Measurements from ENCODE around the gene PER3. TPM values are rescaled to one million over a fixed set of nuclear protein-coding genes. Genes with fewer than 3 reads are reported as not detected.
A peak's percentile ranks its signal among the peaks of the same experiment; 100 is the strongest.

PER3 gene
- total and polyA plus RNA-seq, 3 donors from 2014 or later = 15.4 to 40.8 (median 32.7) TPM

DNA sequence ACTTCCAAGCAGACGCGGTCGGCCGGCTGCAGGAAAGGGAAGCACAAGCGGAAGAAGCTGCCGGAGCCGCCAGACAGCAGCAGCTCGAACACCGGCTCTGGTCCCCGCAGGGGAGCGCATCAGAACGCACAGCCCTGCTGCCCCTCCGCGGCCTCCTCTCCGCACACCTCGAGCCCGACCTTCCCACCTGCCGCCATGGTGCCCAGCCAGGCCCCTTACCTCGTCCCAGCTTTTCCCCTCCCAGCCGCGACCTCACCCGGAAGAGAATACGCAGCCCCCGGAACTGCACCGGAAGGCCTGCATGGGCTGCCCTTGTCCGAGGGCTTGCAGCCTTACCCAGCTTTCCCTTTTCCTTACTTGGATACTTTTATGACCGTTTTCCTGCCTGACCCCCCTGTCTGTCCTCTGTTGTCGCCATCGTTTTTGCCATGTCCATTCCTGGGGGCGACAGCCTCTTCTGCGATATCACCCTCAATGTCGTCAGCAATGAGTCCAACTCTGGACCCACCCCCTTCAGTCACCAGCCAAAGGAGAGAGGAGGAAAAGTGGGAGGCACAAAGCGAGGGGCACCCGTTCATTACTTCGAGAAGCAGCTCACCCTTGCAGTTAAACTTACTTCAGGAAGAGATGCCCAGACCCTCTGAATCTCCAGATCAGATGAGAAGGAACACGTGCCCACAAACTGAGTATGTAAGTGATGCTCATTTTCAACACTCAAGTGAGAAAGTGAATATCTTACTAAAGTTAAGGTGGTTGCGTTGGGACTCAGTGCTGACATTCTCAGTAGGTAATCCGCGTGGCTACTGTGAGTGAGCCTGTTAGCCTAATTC, 43.2 kb downstream of the PER3 start:
- Histone ChIP-seq H3K4me1 (no peaks in the 10 kb centered on the region), H3K27ac (peak overlapping the region in 1 of 2 donors; percentile 47), H3K9me3 (no peaks in the 10 kb centered on the region), H3K36me3 (ENCODE audit: low read depth, missing control alignments) (no peaks in the 10 kb centered on the region), H3K4me3 (peak overlapping the region; percentile 43 to 48), H3K27me3 (no peaks in the 10 kb centered on the region)
- no peak for TF ChIP-seq CTCF (IDR thresholded peaks at IDR 0.05)
- no peak for TF ChIP-seq POLR2A (IDR thresholded peaks at IDR 0.05)
- WGBS, 2 donors = 38 to 66% methylated on average over 39 of the region's 39 CpGs
- peak; percentile 66 for DNase-seq
- intact Hi-C loops (cut with DNase I; ENCODE audit: low total_unique reads) = no loop called here

DNA sequence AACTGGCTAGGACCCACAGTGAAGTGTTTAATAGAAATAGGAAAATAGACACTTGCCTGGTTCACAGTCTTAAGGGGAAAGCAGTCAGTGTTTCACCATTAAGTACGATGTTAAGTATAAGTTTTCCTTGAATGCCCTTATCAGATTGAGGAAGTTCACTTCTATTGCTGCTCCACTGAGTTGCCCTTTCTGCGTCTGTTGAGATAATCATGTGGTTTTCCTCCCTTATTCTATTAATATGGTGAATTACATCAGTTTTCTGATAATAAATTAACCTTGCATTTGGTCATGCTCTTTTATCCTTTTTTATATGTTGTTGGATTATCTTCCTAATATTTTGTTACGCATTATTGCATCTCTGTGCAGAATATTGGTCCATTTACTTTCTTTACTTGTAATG, 47.4 kb downstream of the PER3 start:
- no peak for DNase-seq
- no peaks in the 10 kb centered on the region for H3K27me3 ChIP-seq
- TF ChIP-seq CTCF (IDR thresholded peaks at IDR 0.05) = no peak
- no peak for TF ChIP-seq POLR2A (IDR thresholded peaks at IDR 0.05)
- intact Hi-C loops (cut with DNase I; ENCODE audit: low total_unique reads) = no loop called here
- H3K4me3 ChIP-seq = no peak overlapping the region
- no peaks in the 10 kb centered on the region for H3K9me3 ChIP-seq
- no peaks in the 10 kb centered on the region for H3K36me3 ChIP-seq (ENCODE audit: low read depth, missing control alignments)
- H3K27ac ChIP-seq = no peak overlapping the region
- no peaks in the 10 kb centered on the region for H3K4me1 ChIP-seq
- WGBS, 2 donors = 73 to 76% methylated on average over 3 of the region's 3 CpGs

DNA sequence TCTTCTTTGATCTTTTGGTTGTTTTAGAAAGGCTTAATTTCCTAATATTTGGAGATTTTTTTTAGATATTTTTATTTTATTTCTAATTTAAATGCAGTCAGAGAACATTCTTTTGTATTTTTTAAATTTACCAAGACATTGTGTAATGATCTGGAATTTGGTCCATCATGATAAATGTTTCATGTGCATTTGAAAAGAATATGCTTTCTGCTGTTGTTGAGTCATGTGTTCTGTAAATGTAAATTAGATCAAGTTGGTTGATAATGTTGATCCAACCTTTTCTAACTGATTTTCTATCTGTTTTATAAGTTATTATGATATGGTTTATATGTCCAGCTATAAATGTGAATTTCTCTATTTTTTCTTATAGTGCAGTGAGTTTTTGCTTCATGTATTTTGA, 48.9 kb downstream of the PER3 start:
- DNase-seq = no peak
- Histone ChIP-seq H3K27ac (no peak overlapping the region), H3K4me1 (no peaks in the 10 kb centered on the region), H3K36me3 (ENCODE audit: low read depth, missing control alignments) (no peaks in the 10 kb centered on the region), H3K9me3 (no peaks in the 10 kb centered on the region), H3K27me3 (no peaks in the 10 kb centered on the region), H3K4me3 (no peak overlapping the region)
- TF ChIP-seq POLR2A (IDR thresholded peaks at IDR 0.05) (no peak), CTCF (IDR thresholded peaks at IDR 0.05) (no peak)
- intact Hi-C loops (cut with DNase I; ENCODE audit: low total_unique reads) = no loop called here

DNA sequence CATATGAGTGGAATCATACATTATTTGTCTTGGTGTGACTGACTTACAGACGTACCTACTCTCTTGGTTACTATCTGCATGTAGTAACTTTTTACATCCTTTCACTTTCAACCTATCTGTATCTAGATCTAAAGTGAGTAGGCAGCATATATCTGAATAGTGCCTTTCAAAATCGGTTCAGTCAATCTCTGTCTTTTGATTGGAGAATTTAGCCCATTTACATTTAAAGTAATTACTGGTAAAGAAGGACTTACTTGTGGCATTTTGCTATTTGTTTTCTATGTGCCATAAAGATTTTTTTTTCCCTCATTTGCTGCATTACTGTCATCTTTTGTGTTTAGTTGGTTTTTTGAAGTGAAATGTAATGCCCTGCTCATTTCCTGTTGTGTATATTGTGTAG, 54.6 kb downstream of the PER3 start:
- no peaks in the 10 kb centered on the region for H3K27me3 ChIP-seq
- TF ChIP-seq POLR2A (IDR thresholded peaks at IDR 0.05) = no peak
- TF ChIP-seq CTCF (IDR thresholded peaks at IDR 0.05) = no peak
- H3K9me3 ChIP-seq = no peaks in the 10 kb centered on the region
- no peak overlapping the region for H3K4me3 ChIP-seq
- intact Hi-C loops (cut with DNase I; ENCODE audit: low total_unique reads) = no loop called here
- no peaks in the 10 kb centered on the region for H3K4me1 ChIP-seq
- no peak overlapping the region for H3K27ac ChIP-seq
- DNase-seq = no peak
- H3K36me3 ChIP-seq (ENCODE audit: low read depth, missing control alignments) = no peaks in the 10 kb centered on the region
- WGBS, 2 donors = 84 to 95% methylated on average over 2 of the region's 2 CpGs

DNA sequence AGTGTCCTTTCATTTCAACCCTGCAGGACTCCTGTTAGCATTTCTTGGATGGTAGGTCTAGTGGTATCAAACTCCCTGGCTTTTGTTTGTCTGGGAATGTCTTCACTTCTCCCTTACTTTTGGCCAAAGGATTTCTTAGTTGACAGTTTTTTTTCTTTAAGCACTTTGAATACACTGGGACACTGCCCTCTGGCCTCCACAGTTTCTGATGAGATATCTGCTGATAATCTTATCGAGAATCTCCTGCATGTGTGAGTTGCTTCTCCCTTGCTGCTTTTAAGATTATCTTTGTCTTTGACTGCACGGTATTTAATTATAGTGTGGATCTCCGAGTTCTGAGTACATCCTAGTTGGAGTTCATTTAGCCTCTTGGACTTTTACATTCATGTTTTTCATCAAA, 55.4 kb downstream of the PER3 start:
- TF ChIP-seq POLR2A (IDR thresholded peaks at IDR 0.05) (no peak), CTCF (IDR thresholded peaks at IDR 0.05) (no peak)
- Histone ChIP-seq H3K9me3 (no peaks in the 10 kb centered on the region), H3K27me3 (no peaks in the 10 kb centered on the region), H3K4me3 (no peak overlapping the region), H3K27ac (no peak overlapping the region), H3K36me3 (ENCODE audit: low read depth, missing control alignments) (no peaks in the 10 kb centered on the region), H3K4me1 (no peaks in the 10 kb centered on the region)
- intact Hi-C loops (cut with DNase I; ENCODE audit: low total_unique reads) = no loop called here
- no peak for DNase-seq
- 97 to 98% methylated on average over 3 of the region's 3 CpGs for WGBS, 2 donors
